GM12878 (cell line): ENCODE results near the gene CLTCL1. TPM values are rescaled to one million over a fixed set of nuclear protein-coding genes. Genes with fewer than 3 reads are reported as not detected.
"Not testable (repeated sequence)": the region's sequence is repeated elsewhere in the genome, so short reads cannot be mapped to it uniquely, and the experiment has no call there.

Source experiments
- ATAC-seq: fragments of 200-7000 bp; cut with Tn5 transposase; 3 replicates; pipeline ENCODE4 v1.9.1; 2020; ENCODE audit warnings: mild to moderate bottlenecking, moderate library complexity
- BruUV-seq: library from RNA; stranded (reverse); fragments of 400-500 nt; replicated peaks from 2 replicates; lab custom pipeline; 2021; lab: Mats Ljungman, UMichigan
- CTCF ChIA-PET: fragments of 300-600 bp; sonication (Branson Sonifier 250); formaldehyde crosslinking; extraction: SDS; loops from one replicate; lab custom pipeline; 2021; ENCODE audit warnings: inconsistent platforms; lab: Yijun Ruan, JAX
- POLR2A ChIA-PET: fragments of 350-600 bp; formaldehyde crosslinking; extraction: SDS; loops from one replicate; lab custom pipeline; 2021; ENCODE audit warnings: inconsistent platforms; lab: Charles Lee
- RAD21 ChIA-PET: fragments of 300-600 bp; sonication (Branson Sonifier 250); formaldehyde crosslinking; loops from one replicate; lab custom pipeline; 2023; ENCODE audit warnings: antibody characterized with exemption; ENCODE audit not compliant: unreplicated experiment; lab: Charles Lee
- SMC1A ChIA-PET: fragments of 300-600 bp; sonication (Branson Sonifier 250); formaldehyde crosslinking; loops from one replicate; lab custom pipeline; 2023; ENCODE audit not compliant: unreplicated experiment, uncharacterized antibody; lab: Charles Lee
- DNase-seq: peaks from one replicate; pipeline ENCODE4 v3.0.0-alpha.2; 2011; ENCODE audit warnings: low read depth, low spot score
- FAIRE-seq: peaks from 3 replicates; lab custom pipeline; 2011; peaks lifted over from hg19 to GRCh38; lab: Jason Lieb, UNC
- H2AFZ ChIP-seq: 2 replicates; pipeline ENCODE4 v1.6.0; 2011; ENCODE audit warnings: low read depth, low read length, control low read depth; ENCODE audit not compliant: control insufficient read depth
- H3K27ac ChIP-seq: 2 replicates; pipeline ENCODE4 v1.5.1; 2011; ENCODE audit warnings: control low read depth; ENCODE audit not compliant: control insufficient read depth, insufficient read depth
- H3K27me3 ChIP-seq, 2 experiments: replicated peaks in 1 of 2; 2 replicates each; pipeline versions ENCODE4 v1.6.0 to v1.6.1; 2011; ENCODE audit warnings: low read length in 1 of 2; ENCODE audit not compliant: control insufficient read depth in 2 of 2, insufficient read depth in 2 of 2
- H3K36me3 ChIP-seq, 2 experiments: 2 replicates each; pipeline ENCODE4 v1.5.1; 2011; ENCODE audit warnings: low read length in 1 of 2; ENCODE audit not compliant: control insufficient read depth in 2 of 2, insufficient read depth in 2 of 2
- H3K4me1 ChIP-seq: 2 replicates; pipeline ENCODE4 v1.6.1; 2011; ENCODE audit warnings: mild to moderate bottlenecking, low read length, moderate library complexity, mixed read lengths; ENCODE audit not compliant: control insufficient read depth, insufficient read depth
- H3K4me2 ChIP-seq: 2 replicates; pipeline ENCODE4 v1.6.0; 2011; ENCODE audit warnings: control low read depth; ENCODE audit not compliant: control insufficient read depth, insufficient read depth
- H3K4me3 ChIP-seq: fragments of 200-600 bp; sonication (generic); 2 replicates; pipeline ENCODE4 v1.5.1; 2016
- H3K79me2 ChIP-seq: 2 replicates; pipeline ENCODE4 v1.6.0; 2011; ENCODE audit warnings: low read length; ENCODE audit not compliant: control insufficient read depth, insufficient read depth
- H3K9ac ChIP-seq: 2 replicates; pipeline ENCODE4 v1.8.0; 2011; ENCODE audit warnings: low read length, control low read depth, mixed read lengths; ENCODE audit not compliant: control insufficient read depth, insufficient read depth
- H3K9me3 ChIP-seq: replicated peaks from 3 replicates; pipeline ENCODE4 v1.5.1; 2011; ENCODE audit warnings: mild to moderate bottlenecking, low read length; ENCODE audit not compliant: control insufficient read depth, insufficient read depth
- H4K20me1 ChIP-seq: 2 replicates; pipeline ENCODE4 v1.6.0; 2011; ENCODE audit not compliant: control insufficient read depth, insufficient read depth
- CTCF ChIP-seq, 3 experiments: IDR thresholded peaks in 2 of 3; conservative IDR thresholded peaks in 1 of 3; 2 replicates each; pipeline ENCODE4 v1.5.1; 2011; ENCODE audit warnings: low read depth in 3 of 3, low read length in 3 of 3, mild to moderate bottlenecking in 3 of 3, control low read depth in 2 of 3, moderate library complexity in 2 of 3, inconsistent platforms in 1 of 3, mixed read lengths in 1 of 3; ENCODE audit not compliant: control insufficient read depth in 2 of 3, insufficient read depth in 1 of 3; ENCODE audit errors: extremely low read depth in 1 of 3
- DPF2 ChIP-seq: fragments of 450-650 bp; IDR thresholded peaks from 2 replicates; pipeline ENCODE4 v1.6.1; 2017; ENCODE audit warnings: mild to moderate bottlenecking
- PAX5 ChIP-seq: IDR thresholded peaks from 2 replicates; pipeline ENCODE4 v1.6.1; 2011; ENCODE audit warnings: low read depth, low read length, borderline replicate concordance
- USF1 ChIP-seq: IDR thresholded peaks from 2 replicates; pipeline ENCODE4 v1.6.1; 2011; ENCODE audit warnings: borderline replicate concordance, low read depth, mild to moderate bottlenecking, moderate library complexity, mixed read lengths, low read length; ENCODE audit not compliant: insufficient read depth; ENCODE audit errors: extremely low read length
- WGBS: methylation state at CpG from one replicate; pipeline ENCODE4 v1.1.6; 2016; ENCODE audit warnings: low lambda C conversion rate; ENCODE audit not compliant: insufficient replicate concordance, insufficient coverage; ENCODE audit errors: missing lambda C conversion rate; 5-methylcytosine and 5-hydroxymethylcytosine counted together
- in situ Hi-C: fragments of 300-500 bp; cut with MboI; formaldehyde crosslinking; loops from 9 replicates; pipeline ENCODE4 v1.14.3; 2018; ENCODE audit warnings: mixed read lengths
- intact Hi-C: fragments of 100-400 bp; cut with micrococcal nuclease; formaldehyde crosslinking; loops from one replicate; pipeline ENCODE4 v1.14.2; 2022; ENCODE audit not compliant: unreplicated experiment
- polyA plus RNA-seq, 11 experiments: library from polyadenylated mRNA; depleted of rRNA in 4 of 11; unstranded in 6 of 11; stranded (reverse) in 5 of 11; fragments of >200 nt; fragmentation: Nextera tagmentation in 4 of 11; fragmentation: Illumina TruSeq in 1 of 11; extraction: Ambion mirVana in 4 of 11; extraction: Trizol in 1 of 11; gene quantifications; 1 replicate in 1 of 11; 2 replicates in 10 of 11; pipeline versions ENCODE4 v1.2.1 to v1.2.3, GENCODE V29; 2011 to 2016; ENCODE audit warnings: inconsistent platforms in 2 of 11, missing spikeins in 2 of 11, low read depth in 1 of 11
- total RNA-seq, 4 experiments: library from RNA; depleted of rRNA in 3 of 4; stranded (reverse); fragments of >200 nt in 3 of 4; fragmentation: Illumina TruSeq in 1 of 4; extraction: Trizol in 1 of 4; gene quantifications; 2 replicates each; pipeline versions ENCODE4 v1.2.1 to v1.2.3, GENCODE V29; 2013 to 2021
- TF ChIP-seq, protein P1 (sequence below): fragments of 450-650 bp; IDR thresholded peaks from 2 replicates; pipeline ENCODE4 v1.6.1; 2016; ENCODE audit warnings: mild to moderate bottlenecking
- TF ChIP-seq, protein P2 (sequence below): fragments of 450-650 bp; IDR thresholded peaks from 2 replicates; pipeline ENCODE4 v1.6.1; 2018; ENCODE audit warnings: mild to moderate bottlenecking, low read depth, moderate library complexity; ENCODE audit not compliant: partially characterized antibody

The CLTCL1 gene
- total and polyA plus RNA-seq, 10 of the 15 experiments (the other 5 are each of a cell fraction or from before 2014, with no cell fraction given) = under 0.01 to 0.35 (median 0.12) TPM; not detected in 2

GRCh38 chr22:19321757-19322156, 30.2 kb upstream of the CLTCL1 start:
- BruUV-seq = no TSS peak
- Histone ChIP-seq H3K4me1 (no peaks in the 10 kb centered on the region), H3K36me3 (no peaks in the 10 kb centered on the region), H3K27ac (no peak overlapping the region), H3K79me2 (no peaks in the 10 kb centered on the region), H4K20me1 (no peaks in the 10 kb centered on the region), H3K9me3 (peaks cover under 1% of the 10 kb centered on the region; the same call in 1 of the 3 replicates), H3K27me3 (no peaks in the 10 kb centered on the region), H3K4me3 (no peak overlapping the region), H3K4me2 (no peak overlapping the region), H3K9ac (no peak overlapping the region), H2AFZ (no peak overlapping the region)
- WGBS = 34% methylated on average over 2 of the region's 2 CpGs
- SMC1A ChIA-PET = no interaction called here
- TF ChIP-seq PAX5 (no peak), USF1 (no peak), DPF2 (no peak), CTCF (IDR thresholded peaks at IDR 0.05 in 2 of 3, conservative IDR thresholded peaks at IDR 0.05 in 1 of 3; ENCODE audit: control insufficient read depth in 2 of 3, extremely low read depth in 1 of 3, insufficient read depth in 1 of 3, low read depth in 3 of 3, low read length in 3 of 3) (no peak)
- TF ChIP-seq, protein P1, sequence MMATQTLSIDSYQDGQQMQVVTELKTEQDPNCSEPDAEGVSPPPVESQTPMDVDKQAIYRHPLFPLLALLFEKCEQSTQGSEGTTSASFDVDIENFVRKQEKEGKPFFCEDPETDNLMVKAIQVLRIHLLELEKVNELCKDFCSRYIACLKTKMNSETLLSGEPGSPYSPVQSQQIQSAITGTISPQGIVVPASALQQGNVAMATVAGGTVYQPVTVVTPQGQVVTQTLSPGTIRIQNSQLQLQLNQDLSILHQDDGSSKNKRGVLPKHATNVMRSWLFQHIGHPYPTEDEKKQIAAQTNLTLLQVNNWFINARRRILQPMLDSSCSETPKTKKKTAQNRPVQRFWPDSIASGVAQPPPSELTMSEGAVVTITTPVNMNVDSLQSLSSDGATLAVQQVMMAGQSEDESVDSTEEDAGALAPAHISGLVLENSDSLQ = no peak
- TF ChIP-seq, protein P2, sequence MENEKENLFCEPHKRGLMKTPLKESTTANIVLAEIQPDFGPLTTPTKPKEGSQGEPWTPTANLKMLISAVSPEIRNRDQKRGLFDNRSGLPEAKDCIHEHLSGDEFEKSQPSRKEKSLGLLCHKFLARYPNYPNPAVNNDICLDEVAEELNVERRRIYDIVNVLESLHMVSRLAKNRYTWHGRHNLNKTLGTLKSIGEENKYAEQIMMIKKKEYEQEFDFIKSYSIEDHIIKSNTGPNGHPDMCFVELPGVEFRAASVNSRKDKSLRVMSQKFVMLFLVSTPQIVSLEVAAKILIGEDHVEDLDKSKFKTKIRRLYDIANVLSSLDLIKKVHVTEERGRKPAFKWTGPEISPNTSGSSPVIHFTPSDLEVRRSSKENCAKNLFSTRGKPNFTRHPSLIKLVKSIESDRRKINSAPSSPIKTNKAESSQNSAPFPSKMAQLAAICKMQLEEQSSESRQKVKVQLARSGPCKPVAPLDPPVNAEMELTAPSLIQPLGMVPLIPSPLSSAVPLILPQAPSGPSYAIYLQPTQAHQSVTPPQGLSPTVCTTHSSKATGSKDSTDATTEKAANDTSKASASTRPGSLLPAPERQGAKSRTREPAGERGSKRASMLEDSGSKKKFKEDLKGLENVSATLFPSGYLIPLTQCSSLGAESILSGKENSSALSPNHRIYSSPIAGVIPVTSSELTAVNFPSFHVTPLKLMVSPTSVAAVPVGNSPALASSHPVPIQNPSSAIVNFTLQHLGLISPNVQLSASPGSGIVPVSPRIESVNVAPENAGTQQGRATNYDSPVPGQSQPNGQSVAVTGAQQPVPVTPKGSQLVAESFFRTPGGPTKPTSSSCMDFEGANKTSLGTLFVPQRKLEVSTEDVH = no peak
- CTCF ChIA-PET = no interaction called here
- no peak for FAIRE-seq
- POLR2A ChIA-PET = no interaction called here
- no peak for DNase-seq
- in situ Hi-C loops (no loop called here), intact Hi-C loops (no loop called here)
- RAD21 ChIA-PET = no interaction called here
- no peak for ATAC-seq

DNA sequence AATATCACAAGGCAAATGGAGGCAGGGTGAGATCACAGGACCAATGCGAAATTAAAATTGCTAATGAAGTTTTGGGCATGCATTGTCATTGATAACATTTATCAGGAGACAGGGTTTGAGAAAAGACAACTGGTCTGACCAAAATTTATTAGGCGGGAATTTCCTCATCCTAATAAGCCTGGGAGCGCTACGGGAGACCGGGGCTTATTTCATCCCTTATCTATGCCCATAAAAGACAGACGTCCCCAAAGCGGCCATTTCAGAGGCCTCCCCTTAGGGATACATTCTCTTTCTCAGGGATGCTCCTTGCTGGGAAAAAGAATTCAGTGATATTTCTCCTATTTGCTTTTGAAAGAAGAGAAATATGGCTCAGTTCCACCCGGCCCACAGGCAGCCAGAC, 28.6 kb upstream of the CLTCL1 start:
- H3K79me2 ChIP-seq, intact Hi-C loops, BruUV-seq, H3K9me3 ChIP-seq, H4K20me1 ChIP-seq, H3K4me3 ChIP-seq, FAIRE-seq, H3K4me2 ChIP-seq, in situ Hi-C loops, H3K27ac ChIP-seq, DNase-seq, H3K4me1 ChIP-seq, POLR2A ChIA-PET, CTCF ChIA-PET, RAD21 ChIA-PET, H3K36me3 ChIP-seq, ATAC-seq, H2AFZ ChIP-seq, H3K27me3 ChIP-seq, SMC1A ChIA-PET, H3K9ac ChIP-seq: not testable (repeated sequence)
- 79% methylated on average over 8 of the region's 8 CpGs for WGBS
